Dermis lymphatic vessel endothelial cell (primary cell): Measurements from ENCODE around the gene EIF1AY. TPM values are rescaled to one million over a fixed set of nuclear protein-coding genes. Genes with fewer than 3 reads are reported as not detected.

Source experiments
- total RNA-seq: library from RNA; depleted of rRNA; stranded (reverse); fragments of >200 nt; gene quantifications from 2 replicates; pipeline ENCODE4 v1.2.1, GENCODE V29; 2014

Gene EIF1AY
- 18.2 TPM in 1 of 2 replicates, not detected in the other for total RNA-seq

GRCh38 chrY:20575531-20576121 is at the start of gene EIF1AY:
Gene EIF1AY (plus strand): TSS chrY:20575776. CDS start chrY:20575872, 96 bp downstream.

Other genes starting within 250 kb of the EIF1AY start
- not detected in 2 replicates for gene RPS4Y2, start 180.3 kb downstream of the EIF1AY start, total RNA-seq